Lower lobe of right lung (tissue), 2 donors: ENCODE measurements around the gene ELP4. TPM values are rescaled to one million over a fixed set of nuclear protein-coding genes. Genes with fewer than 3 reads are reported as not detected.

Experiments used
- ATAC-seq, 2 donors: fragments of 200-7000 bp; cut with Tn5 transposase; one replicate each; pipeline ENCODE4 v1.9.1; 2020 to 2022; ENCODE audit warnings: mild to moderate bottlenecking in 2 of 2, moderate library complexity in 2 of 2
- DNase-seq: peaks from one replicate; pipeline ENCODE4 v3.0.0-alpha.2; 2020
- H3K27ac ChIP-seq: fragments of 200-600 bp; one replicate; pipeline ENCODE4 v1.8.0; 2022
- H3K27me3 ChIP-seq: fragments of 200-600 bp; one replicate; pipeline ENCODE4 v1.8.0; 2022; ENCODE audit warnings: low read depth
- H3K36me3 ChIP-seq: fragments of 200-600 bp; one replicate; pipeline ENCODE4 v1.8.0; 2022; ENCODE audit warnings: mild to moderate bottlenecking
- H3K4me1 ChIP-seq: fragments of 200-600 bp; one replicate; pipeline ENCODE4 v1.8.0; 2022
- H3K4me3 ChIP-seq: fragments of 200-600 bp; one replicate; pipeline ENCODE4 v1.8.0; 2022; ENCODE audit warnings: mild to moderate bottlenecking
- H3K9me3 ChIP-seq: fragments of 200-600 bp; one replicate; pipeline ENCODE4 v1.8.0; 2022
- intact Hi-C: fragments of 100-400 bp; cut with DNase I; formaldehyde crosslinking; loops from one replicate; pipeline ENCODE4 v1.11.0; 2022
- total RNA-seq: library from RNA; stranded (reverse); fragmentation: NEBNext Ultra II Directional; extraction: Animal tissue kit (Norgen Biotek cat#: 25700); gene quantifications from one replicate; pipeline ENCODE4 v1.2.1, GENCODE V29; 2021
- TF ChIP-seq, protein P1 (sequence below): fragments of 200-600 bp; IDR thresholded peaks from one replicate; pipeline ENCODE4 v1.8.0; 2022; ENCODE audit warnings: antibody characterized with exemption, mild to moderate bottlenecking
- donor health status: DM: no; HTN: yes; CAD: no; lungs with severe emphysema.

ELP4 gene
- total RNA-seq, 1 donor from 2014 or later: 22.1 TPM

DNA sequence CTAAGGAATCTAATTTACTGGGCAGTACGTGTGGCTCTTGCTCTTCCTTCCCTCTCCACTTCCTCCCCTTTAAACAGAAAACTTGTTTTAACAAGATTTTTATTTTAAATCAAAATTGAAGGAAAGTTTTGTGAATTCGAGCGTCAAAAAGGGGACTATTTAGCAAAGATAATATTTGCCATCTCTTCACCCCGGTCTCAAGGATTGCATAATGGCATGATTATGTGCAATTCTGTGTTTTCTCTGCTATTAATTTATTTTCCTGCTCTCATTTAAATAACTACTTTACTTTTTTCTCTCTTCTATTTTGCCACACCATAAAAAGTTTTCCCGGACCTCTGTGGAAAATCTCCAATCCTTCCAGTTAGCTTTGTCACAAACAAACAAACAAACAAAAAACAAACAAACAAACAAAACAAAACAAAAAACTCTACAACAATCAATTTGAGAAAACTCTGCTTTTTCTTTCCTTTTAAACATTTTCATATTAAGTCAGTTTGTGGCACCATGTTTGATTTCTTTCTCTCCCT, 311.7 kb downstream of the ELP4 start:
- Histone ChIP-seq H3K27me3 (peaks cover 100% of the 10 kb centered on the region), H3K4me1 (peaks cover 22% of the 10 kb centered on the region), H3K9me3 (no peaks in the 10 kb centered on the region), H3K36me3 (no peaks in the 10 kb centered on the region), H3K4me3 (no peak overlapping the region), H3K27ac (no peak overlapping the region)
- intact Hi-C loops: no loop called here
- TF ChIP-seq, protein P1, sequence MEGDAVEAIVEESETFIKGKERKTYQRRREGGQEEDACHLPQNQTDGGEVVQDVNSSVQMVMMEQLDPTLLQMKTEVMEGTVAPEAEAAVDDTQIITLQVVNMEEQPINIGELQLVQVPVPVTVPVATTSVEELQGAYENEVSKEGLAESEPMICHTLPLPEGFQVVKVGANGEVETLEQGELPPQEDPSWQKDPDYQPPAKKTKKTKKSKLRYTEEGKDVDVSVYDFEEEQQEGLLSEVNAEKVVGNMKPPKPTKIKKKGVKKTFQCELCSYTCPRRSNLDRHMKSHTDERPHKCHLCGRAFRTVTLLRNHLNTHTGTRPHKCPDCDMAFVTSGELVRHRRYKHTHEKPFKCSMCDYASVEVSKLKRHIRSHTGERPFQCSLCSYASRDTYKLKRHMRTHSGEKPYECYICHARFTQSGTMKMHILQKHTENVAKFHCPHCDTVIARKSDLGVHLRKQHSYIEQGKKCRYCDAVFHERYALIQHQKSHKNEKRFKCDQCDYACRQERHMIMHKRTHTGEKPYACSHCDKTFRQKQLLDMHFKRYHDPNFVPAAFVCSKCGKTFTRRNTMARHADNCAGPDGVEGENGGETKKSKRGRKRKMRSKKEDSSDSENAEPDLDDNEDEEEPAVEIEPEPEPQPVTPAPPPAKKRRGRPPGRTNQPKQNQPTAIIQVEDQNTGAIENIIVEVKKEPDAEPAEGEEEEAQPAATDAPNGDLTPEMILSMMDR: no peak
- ATAC-seq (no peak), DNase-seq (no peak)

DNA sequence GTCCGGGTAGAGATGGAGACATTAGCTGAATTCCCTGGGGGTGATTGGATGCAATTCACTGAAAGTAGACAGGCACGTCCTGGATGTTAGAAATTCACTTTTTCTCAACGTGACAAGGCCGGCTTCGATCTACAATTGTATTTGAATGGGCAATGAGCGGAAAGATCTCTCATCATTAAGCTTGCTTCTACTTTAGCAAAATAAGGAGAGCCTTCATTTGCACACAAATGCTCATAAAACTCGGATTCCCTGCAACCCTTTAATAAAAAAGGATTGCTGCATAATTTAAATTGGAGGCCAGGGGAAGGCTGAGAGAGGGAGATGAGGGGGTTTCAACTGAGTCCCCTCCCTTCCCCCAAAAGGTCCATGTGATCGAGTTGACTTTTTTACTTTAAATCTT, 312.2 kb downstream of the ELP4 start:
- Histone ChIP-seq H3K9me3 (no peaks in the 10 kb centered on the region), H3K4me1 (peaks cover 20% of the 10 kb centered on the region), H3K36me3 (no peaks in the 10 kb centered on the region), H3K27ac (no peak overlapping the region), H3K4me3 (no peak overlapping the region), H3K27me3 (peaks cover 100% of the 10 kb centered on the region)
- TF ChIP-seq, protein P1: no peak
- no peak for DNase-seq
- intact Hi-C loops: no loop called here
- no peak for ATAC-seq

DNA sequence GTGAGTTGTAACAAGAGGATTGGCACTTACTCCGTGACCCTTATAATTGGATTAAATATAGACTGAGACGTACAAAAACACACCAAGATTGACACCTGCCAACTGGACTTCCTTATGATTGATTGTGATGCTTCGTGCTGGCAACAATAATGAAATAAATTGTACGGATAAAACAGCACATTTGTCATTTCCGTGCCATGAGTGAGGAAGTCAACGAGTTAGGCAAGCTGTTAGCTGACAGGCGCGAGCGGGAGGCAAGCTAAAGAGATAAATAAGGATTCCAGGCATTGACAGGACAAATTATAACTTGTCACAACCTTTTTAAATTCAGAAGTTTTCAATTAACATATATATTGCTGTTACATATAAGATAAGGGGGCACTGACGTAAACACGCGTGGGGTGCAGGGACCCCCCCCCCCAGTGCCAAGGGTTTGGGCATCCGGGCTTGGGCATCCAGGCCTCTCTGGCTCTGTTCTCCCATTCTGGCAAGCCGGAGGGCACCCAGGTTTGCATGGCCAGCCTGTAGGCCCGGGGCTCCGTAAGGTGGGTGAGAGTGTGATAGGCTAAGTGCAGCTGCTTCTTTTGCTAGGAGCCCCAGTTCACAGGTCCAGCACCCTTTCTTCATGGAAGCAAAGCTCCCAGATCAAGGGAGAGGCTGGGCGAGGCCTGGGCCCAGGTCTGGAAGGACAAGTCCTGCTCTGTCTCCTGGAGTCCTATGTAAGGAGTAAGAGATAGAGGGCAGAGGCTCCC, 312.8 kb downstream of the ELP4 start:
- Histone ChIP-seq H3K9me3 (no peaks in the 10 kb centered on the region), H3K27ac (no peak overlapping the region), H3K4me1 (peaks cover 17% of the 10 kb centered on the region), H3K4me3 (no peak overlapping the region), H3K36me3 (no peaks in the 10 kb centered on the region), H3K27me3 (peaks cover 100% of the 10 kb centered on the region)
- TF ChIP-seq, protein P1: no peak
- ATAC-seq (no peak), DNase-seq (no peak)
- intact Hi-C loops: no loop called here

DNA sequence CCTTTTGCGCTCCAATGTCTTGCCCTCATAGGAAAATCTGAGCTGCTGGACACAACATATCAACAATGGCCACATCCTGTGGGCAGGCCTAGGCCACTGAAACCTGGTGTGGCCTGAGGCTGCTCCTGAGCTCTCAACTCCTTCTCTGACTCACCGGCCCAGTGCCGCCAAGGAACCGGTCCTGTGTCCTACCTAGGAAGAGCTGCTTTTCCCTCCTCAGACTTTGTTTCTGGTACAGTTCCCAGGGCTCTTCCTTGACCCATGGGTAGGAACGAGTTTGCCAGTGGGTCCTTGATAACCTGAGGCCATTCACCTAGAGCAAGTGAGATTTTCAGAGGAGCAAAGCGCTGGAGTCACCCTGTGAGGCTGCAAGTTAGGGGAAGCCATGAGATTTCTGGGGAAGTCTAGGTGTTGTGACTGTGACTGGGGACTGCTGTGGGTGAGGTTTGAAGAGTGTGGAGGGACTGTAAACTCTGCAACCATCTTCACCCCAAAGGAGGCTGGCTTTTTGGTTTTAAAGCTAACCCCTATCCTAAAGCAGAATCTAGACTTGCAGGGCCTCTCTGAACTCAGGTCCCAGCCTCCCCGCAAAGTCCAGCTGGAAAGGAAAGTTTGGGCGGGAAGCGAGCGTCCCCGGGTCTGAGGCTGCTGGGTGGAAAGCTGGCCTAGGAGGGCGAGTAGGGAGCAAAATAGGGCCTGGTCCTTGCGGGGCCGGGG, 313.5 kb downstream of the ELP4 start:
- intact Hi-C loops: no loop called here
- Histone ChIP-seq H3K36me3 (no peaks in the 10 kb centered on the region), H3K27ac (no peak overlapping the region), H3K4me1 (peaks cover 9% of the 10 kb centered on the region), H3K4me3 (no peak overlapping the region), H3K9me3 (no peaks in the 10 kb centered on the region), H3K27me3 (peaks cover 100% of the 10 kb centered on the region)
- TF ChIP-seq, protein P1: no peak
- DNase-seq (no peak), ATAC-seq (no peak)

DNA sequence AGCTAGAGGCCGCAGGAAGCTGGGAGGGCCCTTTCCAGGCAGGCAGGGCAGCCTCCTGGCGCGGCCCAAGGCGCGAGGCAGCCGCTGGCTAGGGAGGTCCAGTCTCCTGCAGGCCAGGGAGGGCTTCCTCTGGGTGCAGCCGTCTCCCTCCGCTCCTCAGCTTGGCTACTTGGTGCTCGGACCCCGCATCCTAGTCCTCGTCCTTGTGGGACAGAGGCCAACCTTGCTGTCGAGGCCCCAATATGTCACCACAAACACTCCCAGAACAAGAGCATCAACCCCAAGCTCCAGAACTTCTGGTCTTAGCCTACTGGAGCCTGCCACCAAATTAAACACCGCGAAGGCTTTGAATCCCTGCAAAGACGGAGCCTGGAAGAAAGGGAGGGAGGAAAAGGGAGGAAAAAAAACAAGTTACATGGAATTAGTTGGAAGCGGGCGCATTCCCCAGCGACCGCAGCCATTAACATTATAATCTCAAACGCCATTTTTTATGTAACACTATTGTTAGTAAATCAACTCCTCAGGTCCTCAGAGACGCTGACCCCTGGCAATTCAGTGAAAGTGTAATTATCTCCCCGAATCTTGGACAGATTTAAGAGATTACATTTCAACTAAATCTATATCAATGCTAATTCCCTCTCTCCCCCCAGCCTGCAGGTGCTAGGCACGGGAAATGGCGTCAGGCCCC, 314.2 kb downstream of the ELP4 start:
- no peak overlapping the region for H3K4me3 ChIP-seq
- H3K4me1 ChIP-seq: peaks cover 5% of the 10 kb centered on the region
- no peak for ATAC-seq
- H3K36me3 ChIP-seq: no peaks in the 10 kb centered on the region
- intact Hi-C loops: no loop called here
- no peak for DNase-seq
- H3K9me3 ChIP-seq: no peaks in the 10 kb centered on the region
- H3K27ac ChIP-seq: no peak overlapping the region
- H3K27me3 ChIP-seq: peaks cover 100% of the 10 kb centered on the region
- TF ChIP-seq, protein P1: no peak
